T-helper 2 cell treated with Interferon-gamma antibody and Interleukin-4, amounts not matched to agents 100 ng/mL and 5 ng/mL, for 36 hours (primary cell): ENCODE results near the gene PHACTR4. TPM values are rescaled to one million over a fixed set of nuclear protein-coding genes. Genes with fewer than 3 reads are reported as not detected.
"Not testable (repeated sequence)": the region's sequence is repeated elsewhere in the genome, so short reads cannot be mapped to it uniquely, and the experiment has no call there.

ENCODE experiments used
- intact Hi-C: fragments of 100-400 bp; cut with micrococcal nuclease; formaldehyde crosslinking; loops from one replicate; pipeline ENCODE4 v1.15.1; 2023
- total RNA-seq: library from RNA; stranded (reverse); gene quantifications from 2 replicates; pipeline ENCODE4 v1.2.3, GENCODE V29; 2022

PHACTR4 gene
- total RNA-seq: 32.1 and 32.4 TPM in 2 replicates

DNA sequence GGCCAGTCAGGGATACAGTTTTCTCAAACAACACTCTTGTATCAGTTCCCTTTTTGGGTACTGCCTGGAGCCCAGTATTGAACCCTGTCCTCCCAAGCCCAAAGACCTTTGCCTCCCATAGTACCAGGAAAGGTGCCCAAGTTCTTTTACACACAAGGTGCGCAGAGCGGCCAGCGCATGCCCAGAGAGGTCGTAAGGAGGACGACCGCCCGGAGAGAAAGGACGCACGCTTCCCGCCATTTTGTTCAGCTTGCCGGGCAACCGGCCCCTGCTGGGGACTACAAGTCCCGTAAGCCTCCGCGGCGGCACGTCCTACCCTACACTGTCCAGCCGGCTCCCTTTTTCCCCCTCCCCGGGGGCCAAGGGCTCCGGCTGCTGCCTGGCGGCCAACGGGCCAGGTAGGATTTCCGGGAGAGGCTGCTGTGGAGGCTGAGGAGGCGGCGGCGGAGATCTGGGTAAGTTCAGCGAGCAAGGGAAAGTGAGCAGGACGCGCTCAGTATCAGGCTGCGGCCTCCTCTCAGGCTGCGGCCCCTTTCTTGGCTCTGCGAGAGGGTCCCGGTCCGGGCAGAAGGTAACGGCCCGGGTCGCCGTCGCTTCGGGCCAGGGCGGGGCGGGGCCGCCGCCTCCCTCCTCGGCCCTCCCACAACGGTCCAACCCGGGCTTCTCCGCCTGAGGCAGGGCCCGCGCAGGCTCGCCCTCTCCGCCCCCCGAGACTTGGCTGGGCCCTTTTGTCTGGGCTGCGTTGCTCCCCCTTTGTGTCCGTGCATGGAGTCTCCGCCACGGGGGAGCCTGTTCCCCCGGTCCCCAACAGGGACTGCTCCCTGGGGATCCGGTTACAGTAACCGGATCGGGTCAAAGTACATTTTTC lies at the start of gene PHACTR4:
Gene PHACTR4, plus strand, starts transcription at position 370 of the 868 bp plus-strand sequence. CDS start 37,708 bp downstream, outside the sequence.
- intact Hi-C loops: loop anchor here (1.0 to 5.0 kb wide), 3 partner anchors 40 to 138 kb away; partner anchors contain the start of genes MED18 and RCC1

DNA sequence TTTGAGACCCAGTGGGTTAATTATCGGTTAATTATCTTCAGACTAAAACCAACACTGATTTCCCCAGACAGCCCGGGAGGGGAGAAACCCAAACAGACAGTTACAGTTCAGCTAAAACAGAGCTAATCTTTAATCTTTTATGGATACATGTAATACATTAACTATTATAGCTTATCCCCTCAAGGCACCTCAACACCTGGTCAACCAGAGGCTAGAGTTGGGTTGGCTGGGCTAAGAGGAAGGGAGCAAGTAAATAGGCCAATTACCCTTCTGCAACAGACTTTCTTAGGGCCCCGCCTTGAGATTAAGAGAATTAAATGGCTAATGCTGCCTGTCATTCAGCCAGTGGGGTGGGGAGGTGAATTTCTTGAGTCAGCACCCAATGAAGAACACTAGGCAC lies 47.3 kb upstream of the PHACTR4 start:
- intact Hi-C loops: no loop called here

GRCh38 chr1:28323720-28324119 lies 45.8 kb upstream of the PHACTR4 start:
- intact Hi-C loops: no loop called here

DNA sequence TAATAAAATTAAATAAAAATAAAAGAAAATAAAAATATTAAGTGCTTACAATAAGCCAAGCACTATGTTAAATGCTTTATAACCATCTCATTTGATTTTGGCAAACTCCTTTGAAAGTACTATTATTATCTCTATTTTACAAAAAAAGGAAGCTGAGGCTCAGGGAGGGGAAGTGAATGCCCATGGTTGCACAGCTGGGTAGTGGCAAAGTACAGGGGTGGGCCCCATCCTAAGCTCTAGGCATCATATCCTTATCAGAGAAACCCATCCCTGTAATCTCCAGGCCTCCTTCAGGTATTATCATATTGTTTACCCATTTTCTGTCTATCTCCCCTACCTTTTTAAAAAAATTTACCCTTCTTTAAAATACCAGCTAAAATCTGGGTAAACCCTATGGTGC lies 43.0 kb upstream of the PHACTR4 start:
- intact Hi-C loops: loop anchor here (5.0 kb wide), 1 partner anchor 256 kb away; no protein-coding TSS in a partner anchor

DNA sequence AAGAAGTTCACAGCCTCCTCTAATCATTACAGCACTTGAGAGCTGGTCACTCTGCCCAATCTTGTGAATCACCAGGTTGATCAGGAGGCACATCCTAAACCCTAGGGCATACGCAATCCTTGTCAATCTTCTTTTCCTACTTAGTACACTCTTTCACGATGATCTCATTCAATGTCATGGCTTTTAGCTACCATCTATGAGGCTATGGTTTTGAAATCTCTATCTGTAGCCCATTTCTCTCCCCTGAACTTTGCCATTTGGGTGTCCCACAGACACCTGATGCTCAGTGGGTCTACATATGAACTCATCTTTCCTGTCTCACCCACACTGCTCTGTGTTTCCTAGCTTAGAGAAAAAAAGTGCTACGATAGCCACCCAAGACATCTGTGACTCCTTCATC lies 42.6 kb upstream of the PHACTR4 start:
- intact Hi-C loops: loop anchor here (5.0 kb wide), 1 partner anchor 255 kb away; no protein-coding TSS in a partner anchor

GRCh38 chr1:28327431-28327830 lies 42.1 kb upstream of the PHACTR4 start:
- intact Hi-C loops: loop anchor here (5.0 kb wide), 1 partner anchor 255 kb away; no protein-coding TSS in a partner anchor

GRCh38 chr1:28328228-28328648 lies 41.3 kb upstream of the PHACTR4 start:
- intact Hi-C loops: loop anchor here (2.0 to 5.0 kb wide), 3 partner anchors 69 to 409 kb away; partner anchors contain the start of genes SESN2 and YTHDF2

- intact Hi-C loops: loop anchor here (1.0 to 5.0 kb wide), 8 partner anchors 40 to 407 kb away; partner anchors contain the start of genes EYA3, PHACTR4, SESN2 and TAF12
Observed at GRCh38 chr1:28329395-28330153, 40.0 kb upstream of the PHACTR4 start.

- intact Hi-C loops: no loop called here
Observed at GRCh38 chr1:28338897-28339296, 30.6 kb upstream of the PHACTR4 start.

DNA sequence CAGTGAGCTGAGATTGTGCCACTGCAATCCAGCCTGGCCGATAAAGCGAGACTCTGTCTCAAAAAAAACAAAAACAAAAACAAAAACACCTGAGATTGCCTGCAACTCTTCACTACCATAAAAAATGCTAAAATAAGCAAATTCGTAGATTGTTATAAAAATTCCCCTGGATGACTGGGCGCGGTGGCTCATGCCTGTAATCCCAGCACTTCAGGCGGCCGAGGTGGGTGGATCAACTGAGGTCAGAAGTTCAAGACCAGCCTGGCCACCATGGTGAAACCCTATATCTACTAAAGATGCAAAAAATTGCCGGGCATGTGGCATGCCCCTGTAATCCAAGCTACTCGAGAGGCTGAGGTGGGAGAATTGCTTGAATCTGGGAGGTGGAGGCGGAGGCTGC lies 30.0 kb upstream of the PHACTR4 start:
- intact Hi-C loops: no loop called here

GRCh38 chr1:28340221-28340974 lies 29.1 kb upstream of the PHACTR4 start:
- intact Hi-C loops: no loop called here

DNA sequence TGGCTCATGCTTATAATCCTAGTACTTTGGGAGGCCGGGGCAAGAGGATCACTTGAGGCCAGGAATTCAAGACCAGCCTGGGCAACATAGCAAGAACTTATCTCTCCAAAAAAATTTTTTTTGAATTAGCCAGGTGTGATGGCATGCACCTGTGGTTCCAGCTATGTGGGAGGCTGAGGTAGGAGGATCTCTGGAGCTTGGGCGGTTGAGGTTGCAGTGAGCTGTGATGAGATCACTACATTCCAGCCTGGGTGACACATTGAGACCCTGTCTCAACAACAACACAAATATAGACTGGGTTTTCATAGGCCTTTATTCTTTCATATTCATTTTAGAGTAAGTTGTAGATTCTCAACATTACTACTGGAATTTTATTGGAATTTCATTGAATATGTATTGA lies 27.9 kb upstream of the PHACTR4 start:
- intact Hi-C loops: no loop called here

DNA sequence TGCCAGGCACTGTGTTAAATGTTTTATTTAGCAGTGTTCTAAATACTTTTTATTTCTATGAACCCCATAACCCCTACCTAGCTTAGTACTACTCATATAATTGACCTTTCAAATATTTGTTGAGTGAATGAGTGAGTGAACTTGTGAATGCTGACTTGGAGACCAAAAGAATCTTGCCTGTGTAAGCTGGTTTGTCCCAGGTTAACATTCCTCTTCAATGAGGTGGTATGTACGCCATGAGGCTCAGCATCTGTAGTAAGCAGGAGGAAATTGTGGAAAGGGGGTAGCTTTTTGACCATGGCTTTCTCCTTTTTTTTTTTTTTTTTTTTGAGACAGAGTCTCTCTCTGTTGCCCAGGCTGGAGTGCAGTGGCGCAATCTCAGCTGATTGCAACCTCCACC lies 26.1 kb upstream of the PHACTR4 start:
- intact Hi-C loops: no loop called here

DNA sequence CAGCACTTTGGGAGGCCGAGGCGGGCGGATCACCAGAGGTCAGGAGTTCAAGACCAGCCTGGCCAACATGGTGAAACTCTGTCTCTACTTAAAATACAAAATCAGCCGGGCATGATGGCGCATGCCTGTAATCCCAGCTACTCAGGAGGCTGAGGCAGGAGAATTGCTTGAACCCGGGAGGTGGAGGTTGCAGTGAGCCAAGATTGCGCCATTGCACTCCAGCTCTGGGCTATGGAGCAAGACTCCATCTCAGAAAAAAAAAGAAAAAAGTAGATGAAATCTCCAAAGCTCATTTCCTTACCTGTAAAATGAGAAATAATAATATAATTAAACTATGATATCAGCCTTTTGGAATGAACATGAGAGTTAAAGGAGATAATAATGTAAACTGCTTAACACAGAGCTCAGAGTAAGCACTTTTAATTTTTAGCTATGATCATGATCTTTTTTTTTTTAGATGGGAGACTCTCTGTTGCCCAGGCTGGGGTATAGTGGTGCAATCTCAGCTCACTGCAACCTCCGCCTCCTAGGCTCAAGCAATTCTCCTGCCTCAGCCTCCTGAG lies 16.2 kb upstream of the PHACTR4 start:
- intact Hi-C loops: not testable (repeated sequence)

- intact Hi-C loops: no loop called here
Observed at GRCh38 chr1:28354121-28354520, 15.4 kb upstream of the PHACTR4 start.

DNA sequence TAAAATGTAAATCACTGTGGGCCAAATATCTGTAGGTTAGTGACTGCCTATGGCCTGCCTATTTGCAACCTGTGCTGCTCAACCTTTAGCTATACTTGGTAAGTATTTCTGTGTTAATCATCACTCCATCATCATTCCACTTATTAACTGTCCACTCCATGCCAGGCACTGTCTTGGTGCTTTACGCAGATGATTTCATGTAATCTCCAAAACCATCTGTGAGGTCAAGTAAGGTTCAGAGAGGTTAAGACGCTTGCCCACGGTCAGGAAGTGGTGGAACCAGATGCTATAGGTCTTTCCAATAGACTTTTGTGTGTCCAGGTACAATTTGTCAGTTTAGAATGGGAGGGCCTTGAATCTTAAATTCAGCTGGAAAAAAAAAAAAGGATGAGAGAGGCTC lies 10.8 kb upstream of the PHACTR4 start:
- intact Hi-C loops: loop anchor here (1.0 kb wide), 1 partner anchor 519 kb away; no protein-coding TSS in a partner anchor

GRCh38 chr1:28359592-28360239 lies 9.8 kb upstream of the PHACTR4 start:
- intact Hi-C loops: loop anchor here (1.0 kb wide), 1 partner anchor 518 kb away; no protein-coding TSS in a partner anchor

GRCh38 chr1:28364888-28365287 lies 4.7 kb upstream of the PHACTR4 start:
- intact Hi-C loops: loop anchor here (5.0 kb wide), 1 partner anchor 142 kb away; the partner anchor contains the start of gene RCC1

DNA sequence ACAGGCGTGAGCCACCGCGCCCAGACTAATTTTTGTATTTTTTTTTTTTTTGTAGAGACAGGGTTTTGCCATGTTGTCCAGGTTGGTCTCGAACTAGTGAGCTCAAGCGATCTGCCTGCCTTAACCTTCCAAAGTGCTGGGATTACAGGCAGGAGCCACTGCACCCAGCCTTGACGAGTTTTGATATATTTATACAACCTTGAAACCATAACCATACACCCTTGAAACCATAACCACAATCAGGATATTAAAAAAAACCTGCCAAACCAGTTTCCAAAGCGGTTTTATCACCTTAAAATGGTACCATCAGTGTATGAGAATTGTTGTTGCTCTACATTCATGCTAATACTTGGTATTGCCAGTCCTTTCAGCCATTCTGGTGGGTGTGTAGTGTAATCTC lies 3.7 kb upstream of the PHACTR4 start:
- intact Hi-C loops: loop anchor here (5.0 kb wide), 1 partner anchor 141 kb away; the partner anchor contains the start of gene RCC1

GRCh38 chr1:28368608-28369007 lies 932 bp upstream of the PHACTR4 start:
- intact Hi-C loops: loop anchor here (1.0 to 5.0 kb wide), 3 partner anchors 39 to 139 kb away; partner anchors contain the start of genes MED18 and RCC1
